SH-SY5Y (cell line): ENCODE measurements around the gene UBD.

Experiments used
- GATA2 ChIP-seq: IDR thresholded peaks from 2 replicates; pipeline ENCODE4 v1.6.1; 2011; ENCODE audit warnings: mild to moderate bottlenecking, low read depth, low read length
- GATA3 ChIP-seq: IDR thresholded peaks from 2 replicates; pipeline ENCODE4 v1.6.1; 2011; ENCODE audit warnings: low read depth, mild to moderate bottlenecking, low read length, moderate library complexity

DNA sequence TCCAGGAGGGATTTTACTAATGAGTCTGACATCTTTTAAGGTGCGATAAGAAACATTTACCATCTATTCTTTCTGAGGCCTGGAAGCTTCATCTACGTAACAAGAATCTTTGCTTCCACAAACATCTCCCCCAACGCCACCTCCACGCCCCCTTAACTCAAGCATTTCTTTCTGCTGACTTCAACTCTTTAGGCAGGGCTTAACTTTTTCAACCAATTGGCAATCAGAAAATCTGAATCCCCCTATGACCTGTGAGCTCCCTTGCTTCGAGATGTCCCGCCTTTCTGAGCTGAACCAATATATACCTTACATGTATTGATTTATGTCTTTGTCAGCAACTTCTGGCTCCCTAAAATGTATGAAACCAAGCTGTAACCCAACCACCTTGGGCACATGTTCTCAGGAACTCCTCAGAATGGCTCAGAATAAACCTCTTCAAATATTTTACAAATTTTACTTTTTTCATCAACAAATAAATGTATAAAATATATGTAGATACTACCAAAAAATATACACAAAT, 36.9 kb upstream of the UBD start:
- TF ChIP-seq GATA3 (no peak), GATA2 (no peak)
